ENCODE results near the gene TOLLIP.

DNA sequence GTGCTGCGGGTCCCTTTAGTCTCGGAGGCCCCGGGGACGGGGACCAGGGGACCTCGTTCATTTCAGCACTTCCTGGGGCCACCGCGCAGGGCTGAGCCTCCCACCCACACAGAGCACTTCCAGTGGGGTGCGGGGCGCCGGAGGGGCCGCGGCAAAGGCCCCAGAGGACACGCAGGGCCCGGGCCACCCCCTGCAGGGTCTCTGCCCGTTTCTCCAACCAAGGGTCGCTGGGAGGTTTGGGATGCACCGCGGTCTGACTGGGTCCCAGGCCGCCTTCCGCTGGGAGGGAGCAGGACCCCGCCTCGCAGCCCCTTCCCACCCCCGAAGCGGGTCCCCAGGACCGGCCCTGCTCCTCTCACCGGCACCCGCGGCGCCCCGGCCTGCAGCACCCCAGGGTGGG is 37.5 kb downstream of the TOLLIP start:
- TF ChIP-seq, protein P1, sequence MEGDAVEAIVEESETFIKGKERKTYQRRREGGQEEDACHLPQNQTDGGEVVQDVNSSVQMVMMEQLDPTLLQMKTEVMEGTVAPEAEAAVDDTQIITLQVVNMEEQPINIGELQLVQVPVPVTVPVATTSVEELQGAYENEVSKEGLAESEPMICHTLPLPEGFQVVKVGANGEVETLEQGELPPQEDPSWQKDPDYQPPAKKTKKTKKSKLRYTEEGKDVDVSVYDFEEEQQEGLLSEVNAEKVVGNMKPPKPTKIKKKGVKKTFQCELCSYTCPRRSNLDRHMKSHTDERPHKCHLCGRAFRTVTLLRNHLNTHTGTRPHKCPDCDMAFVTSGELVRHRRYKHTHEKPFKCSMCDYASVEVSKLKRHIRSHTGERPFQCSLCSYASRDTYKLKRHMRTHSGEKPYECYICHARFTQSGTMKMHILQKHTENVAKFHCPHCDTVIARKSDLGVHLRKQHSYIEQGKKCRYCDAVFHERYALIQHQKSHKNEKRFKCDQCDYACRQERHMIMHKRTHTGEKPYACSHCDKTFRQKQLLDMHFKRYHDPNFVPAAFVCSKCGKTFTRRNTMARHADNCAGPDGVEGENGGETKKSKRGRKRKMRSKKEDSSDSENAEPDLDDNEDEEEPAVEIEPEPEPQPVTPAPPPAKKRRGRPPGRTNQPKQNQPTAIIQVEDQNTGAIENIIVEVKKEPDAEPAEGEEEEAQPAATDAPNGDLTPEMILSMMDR (IDR thresholded peaks at IDR 0.05; ENCODE audit: low read depth, low read length), result no peak
- TF ChIP-seq, protein P2, sequence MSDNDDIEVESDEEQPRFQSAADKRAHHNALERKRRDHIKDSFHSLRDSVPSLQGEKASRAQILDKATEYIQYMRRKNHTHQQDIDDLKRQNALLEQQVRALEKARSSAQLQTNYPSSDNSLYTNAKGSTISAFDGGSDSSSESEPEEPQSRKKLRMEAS (IDR thresholded peaks at IDR 0.05; ENCODE audit: low read depth, low read length), result no peak
- no peak for TF ChIP-seq POLR2A (IDR thresholded peaks at IDR 0.05; ENCODE audit: extremely low read depth, insufficient read length)
